Thymus (tissue), 14 donors: ENCODE measurements around the gene LENG9. TPM values are rescaled to one million over a fixed set of nuclear protein-coding genes. Genes with fewer than 3 reads are reported as not detected.
A peak's percentile ranks its signal among the peaks of the same experiment; 100 is the strongest.
"Not testable (repeated sequence)": the region's sequence is repeated elsewhere in the genome, so short reads cannot be mapped to it uniquely, and the experiment has no call there.

ENCODE experiments used
- DNase-seq, 9 donors: peaks; one replicate each; pipeline ENCODE4 v3.0.0-alpha.2; 2013; ENCODE audit warnings: low spot score in 9 of 9, low read depth in 6 of 9, missing footprints in 1 of 9
- H3K27ac ChIP-seq, 2 donors: one replicate each; pipeline ENCODE4 v1.5.1; 2013; ENCODE audit warnings: control low read depth in 1 of 2, low read depth in 1 of 2, low read length in 1 of 2, mild to moderate bottlenecking in 1 of 2, moderate library complexity in 1 of 2
- H3K27me3 ChIP-seq, 2 donors: one replicate each; pipeline ENCODE4 v1.5.1; 2013; ENCODE audit warnings: low read length in 1 of 2; ENCODE audit not compliant: control insufficient read depth in 2 of 2, insufficient read depth in 1 of 2
- H3K36me3 ChIP-seq, 2 donors: one replicate each; pipeline ENCODE4 v1.5.1; 2013; ENCODE audit warnings: low read length in 1 of 2, mild to moderate bottlenecking in 1 of 2, moderate library complexity in 1 of 2; ENCODE audit not compliant: control insufficient read depth in 2 of 2, insufficient read depth in 2 of 2
- H3K4me1 ChIP-seq, 2 donors: one replicate each; pipeline ENCODE4 v1.5.1; 2013; ENCODE audit warnings: low read length in 2 of 2; ENCODE audit not compliant: control insufficient read depth in 2 of 2, insufficient read depth in 2 of 2
- H3K4me3 ChIP-seq, 2 donors: one replicate each; pipeline ENCODE4 v1.5.1; 2013; ENCODE audit warnings: low read length in 2 of 2, control low read depth in 1 of 2, mild to moderate bottlenecking in 1 of 2
- H3K9me3 ChIP-seq, 2 donors: one replicate each; pipeline ENCODE4 v1.5.1; 2013; ENCODE audit warnings: low read length in 1 of 2, mild to moderate bottlenecking in 1 of 2; ENCODE audit not compliant: control insufficient read depth in 2 of 2, insufficient read depth in 1 of 2
- WGBS: extraction: QIAGEN DNeasy Blood & Tissue Kit; methylation state at CpG from one replicate; pipeline ENCODE4 v1.1.7; 2013; 5-methylcytosine and 5-hydroxymethylcytosine counted together
- long read RNA-seq, 10 donors: transcript quantifications; one replicate each; lab custom pipeline, GENCODE V29; 2026
- polyA plus RNA-seq: library from polyadenylated mRNA; stranded (reverse); fragments of 200-250 nt; gene quantifications from one replicate; pipeline ENCODE4 v1.2.3, GENCODE V29; 2013
- total RNA-seq: library from RNA; stranded (reverse); fragments of 120-200 nt; gene quantifications from one replicate; pipeline ENCODE4 v1.2.4, GENCODE V29; 2013
- donor health status: healthy.

LENG9 gene
- total RNA-seq = 2.1 TPM
- 2.2 TPM for polyA plus RNA-seq
- long read RNA-seq, donor 1, partial matches to known transcripts = 0 of 4 reads
- long read RNA-seq, donor 1, other reads (novel, unspliced or antisense) = 0 of 4 reads
- long read RNA-seq, donor 2, transcript LENG9-203 (1 exons, 1,916 nt) = major isoform, 99 of 99 reads
- long read RNA-seq, donor 2, partial matches to known transcripts = 0 of 99 reads
- long read RNA-seq, donor 2, other reads (novel, unspliced or antisense) = 0 of 99 reads
- long read RNA-seq, donor 3, transcript LENG9-203 (1 exons, 1,916 nt) = major isoform, 26 of 26 reads
- long read RNA-seq, donor 3, partial matches to known transcripts = 0 of 26 reads
- long read RNA-seq, donor 3, other reads (novel, unspliced or antisense) = 0 of 26 reads
- long read RNA-seq, donor 4, transcript LENG9-203 (1 exons, 1,916 nt) = major isoform, 20 of 20 reads
- long read RNA-seq, donor 4, partial matches to known transcripts = 0 of 20 reads
- long read RNA-seq, donor 4, other reads (novel, unspliced or antisense) = 0 of 20 reads
- long read RNA-seq, donor 5, transcript LENG9-203 (1 exons, 1,916 nt) = major isoform, 34 of 34 reads
- long read RNA-seq, donor 5, partial matches to known transcripts = 0 of 34 reads
- long read RNA-seq, donor 5, other reads (novel, unspliced or antisense) = 0 of 34 reads
- long read RNA-seq, donor 6, transcript LENG9-203 (1 exons, 1,916 nt) = major isoform, 15 of 15 reads
- long read RNA-seq, donor 6, partial matches to known transcripts = 0 of 15 reads
- long read RNA-seq, donor 6, other reads (novel, unspliced or antisense) = 0 of 15 reads
- long read RNA-seq, donor 7, transcript LENG9-203 (1 exons, 1,916 nt) = major isoform, 25 of 25 reads
- long read RNA-seq, donor 7, partial matches to known transcripts = 0 of 25 reads
- long read RNA-seq, donor 7, other reads (novel, unspliced or antisense) = 0 of 25 reads
- long read RNA-seq, donor 8, transcript LENG9-203 (1 exons, 1,916 nt) = major isoform, 8 of 8 reads
- long read RNA-seq, donor 8, partial matches to known transcripts = 0 of 8 reads
- long read RNA-seq, donor 8, other reads (novel, unspliced or antisense) = 0 of 8 reads
- long read RNA-seq, donor 9, transcript LENG9-203 (1 exons, 1,916 nt) = major isoform, 10 of 10 reads
- long read RNA-seq, donor 9, partial matches to known transcripts = 0 of 10 reads
- long read RNA-seq, donor 9, other reads (novel, unspliced or antisense) = 0 of 10 reads
- long read RNA-seq, donor 10, transcript LENG9-203 (1 exons, 1,916 nt) = major isoform, 7 of 7 reads
- long read RNA-seq, donor 10, partial matches to known transcripts = 0 of 7 reads
- long read RNA-seq, donor 10, other reads (novel, unspliced or antisense) = 0 of 7 reads

DNA sequence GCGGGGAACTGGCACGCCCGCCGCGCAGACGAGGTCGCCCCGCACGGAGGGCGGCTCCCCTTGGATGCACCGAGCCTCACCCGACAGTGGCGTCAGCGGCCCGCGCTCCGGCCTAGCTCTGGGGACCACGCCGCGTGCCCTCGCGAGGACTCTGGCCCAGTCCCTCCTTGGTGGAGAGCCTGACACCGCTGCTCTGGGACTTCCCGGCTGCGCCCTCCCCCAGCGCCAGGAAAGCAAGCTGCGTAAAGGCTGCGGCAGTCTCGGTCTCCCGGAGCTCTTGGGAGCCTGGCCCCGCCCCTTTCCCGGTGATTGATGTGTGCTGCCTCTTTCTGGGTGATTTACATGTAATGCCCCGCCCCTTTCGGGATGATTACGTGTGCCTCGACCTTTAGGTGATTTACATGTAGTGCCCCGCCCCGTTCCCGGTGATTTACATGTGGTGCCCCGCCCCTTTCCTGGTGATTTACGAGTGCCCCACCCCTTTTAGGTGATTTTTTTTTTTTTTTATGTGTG, at the start of gene LENG9:
Gene LENG9, minus strand, starts transcription at position 248 of the 513 bp plus-strand sequence. CDS start 252 bp downstream, outside the sequence.
- Histone ChIP-seq H3K36me3 (peaks cover 31 to 38% of the 10 kb centered on the region in 2 donors), H3K27ac (peak within 1 kb of the TSS; percentile 80 to 86), H3K27me3 (peaks cover 16 to 49% of the 10 kb centered on the region in 2 donors), H3K4me1 (peaks cover 0 to 23% of the 10 kb centered on the region in 2 donors), H3K9me3 (peaks cover 2 to 13% of the 10 kb centered on the region in 2 donors), H3K4me3 (peak within 1 kb of the TSS; percentile 57 to 59)
- under 1% methylated on average over 41 of the region's 41 CpGs for WGBS
- DNase-seq = peak; percentile 66 to 92 (median 83)

GRCh38 chr19:54509200-54509940, 45.8 kb upstream of the LENG9 start:
- not testable (repeated sequence) for H3K36me3 ChIP-seq, H3K27ac ChIP-seq, H3K9me3 ChIP-seq, H3K4me1 ChIP-seq, H3K4me3 ChIP-seq, DNase-seq, H3K27me3 ChIP-seq
- WGBS = 70% methylated on average over 9 of the region's 21 CpGs

DNA sequence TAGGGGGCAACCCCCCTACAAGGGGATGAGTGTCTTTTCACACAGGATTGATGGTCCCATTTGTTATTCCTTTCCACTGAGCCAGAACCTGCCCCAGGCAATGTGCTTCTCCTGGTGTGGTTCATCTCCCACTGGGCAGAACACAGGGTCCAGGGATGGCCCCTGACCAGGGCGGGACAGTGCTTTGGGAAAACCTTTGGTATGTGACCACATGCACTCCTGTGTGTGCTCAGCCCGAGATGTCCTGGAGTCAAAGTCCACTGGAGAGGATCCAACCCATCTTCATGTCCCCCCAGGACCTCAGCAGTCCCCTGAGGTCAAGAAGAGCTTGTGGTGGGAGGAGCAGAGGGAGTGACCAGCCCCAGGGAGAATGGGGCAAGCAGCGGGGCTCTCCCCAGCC, 44.9 kb upstream of the LENG9 start:
- DNase-seq, H3K4me1 ChIP-seq, H3K27me3 ChIP-seq, H3K27ac ChIP-seq, H3K36me3 ChIP-seq, H3K4me3 ChIP-seq, H3K9me3 ChIP-seq: not testable (repeated sequence)
- WGBS = 72% methylated on average over 2 of the region's 3 CpGs

DNA sequence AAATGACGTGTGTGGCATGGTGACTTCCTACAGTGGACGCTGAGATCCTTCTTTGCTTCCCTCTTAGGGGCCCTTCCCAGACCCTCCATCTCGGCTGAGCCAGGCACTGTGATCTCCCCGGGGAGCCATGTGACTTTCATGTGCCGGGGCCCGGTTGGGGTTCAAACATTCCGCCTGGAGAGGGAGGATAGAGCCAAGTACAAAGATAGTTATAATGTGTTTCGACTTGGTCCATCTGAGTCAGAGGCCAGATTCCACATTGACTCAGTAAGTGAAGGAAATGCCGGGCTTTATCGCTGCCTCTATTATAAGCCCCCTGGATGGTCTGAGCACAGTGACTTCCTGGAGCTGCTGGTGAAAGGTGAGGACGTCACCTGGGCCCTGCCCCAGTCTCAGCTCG, 44.2 kb upstream of the LENG9 start:
- no peaks in the 10 kb centered on the region for H3K9me3 ChIP-seq
- WGBS = 86% methylated on average over 12 of the region's 12 CpGs
- peaks cover 0 to 2% of the 10 kb centered on the region in 2 donors for H3K4me1 ChIP-seq
- H3K4me3 ChIP-seq = no peak overlapping the region
- no peaks in the 10 kb centered on the region for H3K27me3 ChIP-seq
- no peaks in the 10 kb centered on the region for H3K36me3 ChIP-seq
- no peak for DNase-seq
- H3K27ac ChIP-seq = no peak overlapping the region

- not testable (repeated sequence) for H3K27ac ChIP-seq, DNase-seq, H3K4me3 ChIP-seq, H3K4me1 ChIP-seq, H3K27me3 ChIP-seq, H3K9me3 ChIP-seq, H3K36me3 ChIP-seq
- 80% methylated on average over 12 of the region's 15 CpGs for WGBS
These were observed 43.6 kb upstream of the LENG9 start for GRCh38 chr19:54507038-54507717.

GRCh38 chr19:54506079-54506478, 42.5 kb upstream of the LENG9 start:
- 78% methylated on average over 10 of the region's 10 CpGs for WGBS
- H3K27ac ChIP-seq = no peak overlapping the region
- no peak overlapping the region for H3K4me3 ChIP-seq
- H3K27me3 ChIP-seq = no peaks in the 10 kb centered on the region
- no peaks in the 10 kb centered on the region for H3K36me3 ChIP-seq
- no peak for DNase-seq
- H3K4me1 ChIP-seq = peaks cover 0 to 2% of the 10 kb centered on the region in 2 donors
- H3K9me3 ChIP-seq = no peaks in the 10 kb centered on the region

DNA sequence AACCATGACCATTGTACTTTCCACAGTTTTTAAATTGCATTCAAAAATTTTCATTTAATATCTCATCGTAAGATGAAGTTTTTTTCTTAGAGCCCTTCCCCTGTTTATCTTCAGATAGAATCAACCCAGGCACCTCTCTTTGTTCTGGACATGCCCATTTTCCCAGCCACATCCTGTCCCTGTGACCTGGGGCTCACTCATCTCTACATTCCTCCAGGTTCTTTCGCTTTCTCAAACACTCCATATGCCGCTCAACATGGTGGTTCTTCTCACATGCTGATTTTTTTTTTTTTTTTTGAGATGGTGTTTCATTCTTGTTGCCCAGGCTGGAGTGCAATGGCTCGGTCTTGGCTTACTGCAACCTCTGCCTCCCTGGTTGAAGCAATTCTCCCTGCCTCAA, 42.0 kb upstream of the LENG9 start:
- not testable (repeated sequence) for H3K27ac ChIP-seq, DNase-seq, H3K9me3 ChIP-seq, H3K27me3 ChIP-seq, H3K4me3 ChIP-seq, H3K36me3 ChIP-seq, H3K4me1 ChIP-seq
- 89% methylated on average over 4 of the region's 4 CpGs for WGBS
